Naive thymus-derived CD8-positive, alpha-beta T cell (primary cell): Measurements from ENCODE around the gene SLC39A11. TPM values are rescaled to one million over a fixed set of nuclear protein-coding genes. Genes with fewer than 3 reads are reported as not detected.

ENCODE experiments used
- polyA plus RNA-seq, 3 donors: library from polyadenylated mRNA; unstranded; fragments of 300-500 nt; fragmentation: Illumina TruSeq; gene quantifications; one replicate each; pipeline ENCODE4 v1.2.3, GENCODE V29; 2021
- total RNA-seq, 8 experiments: library from RNA in 2 of 8; stranded (reverse) in 2 of 8; gene quantifications; one replicate each; pipeline ENCODE4 v1.2.3 and lab custom pipeline; 2021 to 2026

Gene SLC39A11
- total and polyA plus RNA-seq, 5 experiments from 2014 or later, result 6.2 to 14.4 (median 10.3) TPM

Other genes with a start within 250 kb of the SLC39A11 start
- not detected for gene SSTR2, start 72.3 kb upstream of the SLC39A11 start, total RNA-seq
- not detected for gene SSTR2, start 72.3 kb upstream of the SLC39A11 start, polyA plus RNA-seq
- gene COG1, start 100.4 kb upstream of the SLC39A11 start, total RNA-seq, result 10 to 100 TPM; 85.0 to 97.4 TPM
- 10 to 100 TPM; 17.0 to 38.0 (median 30.5) TPM for gene COG1, start 100.4 kb upstream of the SLC39A11 start, polyA plus RNA-seq
- not detected for gene CPSF4L, start 169.2 kb upstream of the SLC39A11 start, total RNA-seq
- gene CPSF4L, start 169.2 kb upstream of the SLC39A11 start, polyA plus RNA-seq, result not detected
- gene CDC42EP4, start 219.3 kb upstream of the SLC39A11 start, total RNA-seq, result under 1 TPM; 0.21 to 0.96 TPM
- gene CDC42EP4, start 219.3 kb upstream of the SLC39A11 start, polyA plus RNA-seq, result under 1 TPM in 1 of 3 donors, not detected in 2; 0.50 TPM